Astrocyte (in vitro differentiated cells and primary cell): ENCODE data around the gene LPAR3. TPM values are rescaled to one million over a fixed set of nuclear protein-coding genes. Genes with fewer than 3 reads are reported as not detected.

Experiments used
- DNase-seq: peaks from one replicate; pipeline ENCODE4 v3.0.0-alpha.2; 2010; ENCODE audit warnings: low read depth
- FAIRE-seq: peaks from 2 replicates; lab custom pipeline; 2011; peaks lifted over from hg19 to GRCh38; lab: Jason Lieb, UNC
- H2AFZ ChIP-seq: 2 replicates; pipeline ENCODE4 v1.6.0; 2012; ENCODE audit warnings: low read depth, low read length, inconsistent platforms
- H3K27ac ChIP-seq: 2 replicates; pipeline ENCODE4 v1.5.1; 2011; ENCODE audit warnings: low read depth, low read length, inconsistent platforms
- H3K27me3 ChIP-seq: 2 replicates; pipeline ENCODE4 v1.6.0; 2011; ENCODE audit warnings: low read length, inconsistent platforms; ENCODE audit not compliant: insufficient read depth
- H3K36me3 ChIP-seq: 2 replicates; pipeline ENCODE4 v1.5.1; 2011; ENCODE audit warnings: low read length, inconsistent platforms; ENCODE audit not compliant: insufficient read depth
- H3K4me1 ChIP-seq: 2 replicates; pipeline ENCODE4 v1.5.1; 2011; ENCODE audit warnings: low read length, inconsistent platforms; ENCODE audit not compliant: insufficient read depth
- H3K4me2 ChIP-seq: 2 replicates; pipeline ENCODE4 v1.6.0; 2012; ENCODE audit warnings: low read length, inconsistent platforms
- H3K4me3 ChIP-seq: 2 replicates; pipeline ENCODE4 v1.5.1; 2011; ENCODE audit warnings: low read depth, mild to moderate bottlenecking, low read length, inconsistent platforms; ENCODE audit not compliant: insufficient read depth
- H3K79me2 ChIP-seq: 2 replicates; pipeline ENCODE4 v1.6.0; 2012; ENCODE audit warnings: mild to moderate bottlenecking, low read length, inconsistent platforms; ENCODE audit not compliant: insufficient read depth
- H3K9ac ChIP-seq: 2 replicates; pipeline ENCODE4 v1.6.0; 2012; ENCODE audit warnings: mild to moderate bottlenecking, low read length, inconsistent platforms
- H3K9me3 ChIP-seq: 2 replicates; pipeline ENCODE4 v1.5.1; 2012; ENCODE audit warnings: low read depth, mild to moderate bottlenecking, low read length, inconsistent platforms; ENCODE audit not compliant: insufficient read depth
- H4K20me1 ChIP-seq: 2 replicates; pipeline ENCODE4 v1.6.0; 2012; ENCODE audit warnings: low read length, inconsistent platforms; ENCODE audit not compliant: insufficient read depth
- H3K27ac Mint-ChIP-seq: one replicate; pipeline ENCODE4 v1.8.0; 2021; ENCODE audit warnings: mild to moderate bottlenecking, mixed read lengths; ENCODE audit not compliant: unreplicated experiment
- H3K27me3 Mint-ChIP-seq: one replicate; pipeline ENCODE4 v1.8.0; 2021; ENCODE audit warnings: low read depth, mixed read lengths; ENCODE audit not compliant: unreplicated experiment
- H3K36me3 Mint-ChIP-seq: one replicate; pipeline ENCODE4 v1.8.0; 2021; ENCODE audit warnings: low read depth, mixed read lengths; ENCODE audit not compliant: unreplicated experiment
- H3K4me1 Mint-ChIP-seq: one replicate; pipeline ENCODE4 v1.8.0; 2021; ENCODE audit warnings: low read depth, mixed read lengths; ENCODE audit not compliant: unreplicated experiment
- H3K4me3 Mint-ChIP-seq: one replicate; pipeline ENCODE4 v1.8.0; 2021; ENCODE audit warnings: mild to moderate bottlenecking, moderate library complexity, mixed read lengths; ENCODE audit not compliant: unreplicated experiment
- H3K9me3 Mint-ChIP-seq: one replicate; pipeline ENCODE4 v1.8.0; 2021; ENCODE audit warnings: mild to moderate bottlenecking, mixed read lengths; ENCODE audit not compliant: unreplicated experiment
- EZH2 ChIP-seq: IDR thresholded peaks from 2 replicates; pipeline ENCODE4 v1.6.1; 2012; ENCODE audit warnings: mild to moderate bottlenecking, low read length, inconsistent platforms; ENCODE audit not compliant: insufficient read depth
- total RNA-seq: library from RNA; stranded (reverse); gene quantifications from 2 replicates; pipeline ENCODE4 v1.2.1, GENCODE V29; 2021
- TF ChIP-seq, protein P1 (sequence below): IDR thresholded peaks from 2 replicates; pipeline ENCODE4 v1.5.1; 2011; ENCODE audit warnings: low read depth, mild to moderate bottlenecking, inconsistent platforms, low read length, moderate library complexity; ENCODE audit not compliant: insufficient read depth

Gene LPAR3
- total RNA-seq, 1 donor from 2014 or later, result 0.70 TPM

DNA sequence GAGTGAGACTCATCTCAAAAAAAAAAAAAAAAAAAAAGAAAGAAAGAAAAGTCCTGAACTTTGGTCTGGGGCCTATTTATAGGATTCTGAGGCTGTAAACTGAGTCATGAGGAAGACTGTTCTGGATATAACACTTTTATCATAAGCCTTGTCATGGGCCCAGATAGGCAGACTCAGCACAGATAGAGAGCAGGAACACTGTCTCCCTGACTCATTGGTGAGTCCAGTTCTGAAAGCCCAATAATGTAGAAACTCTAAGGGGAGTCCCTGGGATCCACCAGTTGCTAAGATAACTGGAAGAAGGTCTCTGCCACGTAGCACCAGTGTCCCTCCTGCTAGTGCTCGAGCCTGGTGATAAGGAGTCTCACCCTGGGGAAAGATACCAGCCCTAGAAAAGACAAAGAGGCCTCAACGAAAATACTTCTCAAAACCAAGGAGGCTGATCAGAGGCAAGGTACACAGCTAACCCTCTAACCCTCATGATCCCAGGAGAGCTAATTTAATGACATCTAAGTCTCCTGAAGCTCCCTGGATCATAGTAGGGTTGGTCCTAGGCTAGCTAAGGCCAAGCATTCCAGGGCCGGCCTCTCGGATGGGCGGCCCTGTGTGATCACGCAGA, 43.5 kb downstream of the LPAR3 start:
- TF ChIP-seq, protein P1, sequence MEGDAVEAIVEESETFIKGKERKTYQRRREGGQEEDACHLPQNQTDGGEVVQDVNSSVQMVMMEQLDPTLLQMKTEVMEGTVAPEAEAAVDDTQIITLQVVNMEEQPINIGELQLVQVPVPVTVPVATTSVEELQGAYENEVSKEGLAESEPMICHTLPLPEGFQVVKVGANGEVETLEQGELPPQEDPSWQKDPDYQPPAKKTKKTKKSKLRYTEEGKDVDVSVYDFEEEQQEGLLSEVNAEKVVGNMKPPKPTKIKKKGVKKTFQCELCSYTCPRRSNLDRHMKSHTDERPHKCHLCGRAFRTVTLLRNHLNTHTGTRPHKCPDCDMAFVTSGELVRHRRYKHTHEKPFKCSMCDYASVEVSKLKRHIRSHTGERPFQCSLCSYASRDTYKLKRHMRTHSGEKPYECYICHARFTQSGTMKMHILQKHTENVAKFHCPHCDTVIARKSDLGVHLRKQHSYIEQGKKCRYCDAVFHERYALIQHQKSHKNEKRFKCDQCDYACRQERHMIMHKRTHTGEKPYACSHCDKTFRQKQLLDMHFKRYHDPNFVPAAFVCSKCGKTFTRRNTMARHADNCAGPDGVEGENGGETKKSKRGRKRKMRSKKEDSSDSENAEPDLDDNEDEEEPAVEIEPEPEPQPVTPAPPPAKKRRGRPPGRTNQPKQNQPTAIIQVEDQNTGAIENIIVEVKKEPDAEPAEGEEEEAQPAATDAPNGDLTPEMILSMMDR, result no peak
- no peak for TF ChIP-seq EZH2
- peaks cover 25% of the 10 kb centered on the region for H3K4me1 Mint-ChIP-seq
- H2AFZ ChIP-seq, result no peak overlapping the region
- no peaks in the 10 kb centered on the region for H3K9me3 ChIP-seq
- H3K27me3 Mint-ChIP-seq, result no peaks in the 10 kb centered on the region
- H3K27ac ChIP-seq, result no peak overlapping the region
- no peaks in the 10 kb centered on the region for H3K79me2 ChIP-seq
- H3K9ac ChIP-seq, result no peak overlapping the region
- no peak overlapping the region for H3K4me3 ChIP-seq
- FAIRE-seq (no peak), DNase-seq (no peak)
- H3K36me3 ChIP-seq, result no peaks in the 10 kb centered on the region
- H3K4me2 ChIP-seq, result no peak overlapping the region
- H3K4me1 ChIP-seq, result peaks cover 21% of the 10 kb centered on the region
- no peaks in the 10 kb centered on the region for H3K27me3 ChIP-seq
- peaks cover 12% of the 10 kb centered on the region for H3K9me3 Mint-ChIP-seq
- no peaks in the 10 kb centered on the region for H3K36me3 Mint-ChIP-seq
- H4K20me1 ChIP-seq, result no peaks in the 10 kb centered on the region
- no peak overlapping the region for H3K4me3 Mint-ChIP-seq
- peak overlapping the region; percentile 81 for H3K27ac Mint-ChIP-seq

DNA sequence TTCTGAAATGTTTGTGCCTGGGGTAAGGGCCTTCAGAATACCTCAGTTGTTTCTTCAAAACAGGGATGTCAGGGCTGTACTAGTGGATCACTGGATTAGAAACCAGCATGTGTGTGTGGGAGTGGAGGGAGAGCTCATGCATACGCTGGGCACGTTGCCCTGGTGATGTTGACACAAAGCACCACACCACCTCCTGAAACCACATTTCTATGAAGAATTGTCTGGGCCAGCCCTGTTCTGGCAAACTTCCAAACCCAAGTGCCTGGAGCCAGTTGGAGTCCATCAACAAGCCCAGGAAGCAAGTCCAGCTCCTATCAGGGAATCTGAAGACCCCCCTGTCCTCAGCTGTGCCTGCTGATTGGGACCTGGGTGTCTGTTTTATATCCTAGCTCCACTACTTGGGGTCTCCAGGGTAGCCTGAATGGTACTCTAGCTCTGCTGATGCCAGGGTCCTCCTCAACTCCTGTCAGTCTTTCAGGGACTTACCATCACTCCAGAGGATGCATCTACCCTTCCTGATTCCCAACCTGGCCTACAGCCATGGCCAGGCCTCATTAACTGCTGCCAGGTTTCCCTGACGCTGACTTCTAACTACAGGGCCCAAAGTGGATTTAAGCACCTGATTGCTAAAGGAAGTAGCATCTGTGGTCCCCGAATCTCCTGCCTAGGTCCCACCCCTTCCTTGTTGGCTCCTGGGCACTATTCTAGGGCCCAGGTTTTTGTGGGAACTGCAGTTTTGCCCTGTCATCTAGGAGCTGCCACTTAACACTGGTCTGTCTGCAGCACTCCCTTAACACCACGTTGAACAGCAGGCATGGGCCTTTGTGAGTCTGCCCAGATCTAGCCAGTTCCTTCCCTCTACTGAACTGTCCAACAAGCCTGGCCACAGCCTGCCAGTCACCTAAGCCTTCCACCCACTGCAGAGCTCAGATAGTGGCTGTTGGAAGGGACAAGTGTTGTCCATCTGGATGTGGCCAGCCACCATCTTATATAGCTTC, 45.5 kb downstream of the LPAR3 start:
- peak; percentile 91 for FAIRE-seq
- no peaks in the 10 kb centered on the region for H3K27me3 Mint-ChIP-seq
- peaks cover 2% of the 10 kb centered on the region for H3K9me3 Mint-ChIP-seq
- no peaks in the 10 kb centered on the region for H3K36me3 ChIP-seq
- H3K79me2 ChIP-seq, result no peaks in the 10 kb centered on the region
- H3K27me3 ChIP-seq, result no peaks in the 10 kb centered on the region
- H3K4me1 ChIP-seq, result peaks cover 15% of the 10 kb centered on the region
- H3K27ac Mint-ChIP-seq, result peak overlapping the region; percentile 87
- no peaks in the 10 kb centered on the region for H3K9me3 ChIP-seq
- H3K4me1 Mint-ChIP-seq, result peaks cover 21% of the 10 kb centered on the region
- H3K4me3 ChIP-seq, result no peak overlapping the region
- no peaks in the 10 kb centered on the region for H3K36me3 Mint-ChIP-seq
- TF ChIP-seq EZH2, result no peak
- TF ChIP-seq, protein P1, result no peak
- peak; percentile 98 for DNase-seq
- peak overlapping the region; percentile 7 for H3K4me3 Mint-ChIP-seq
- no peaks in the 10 kb centered on the region for H4K20me1 ChIP-seq
- H3K9ac ChIP-seq, result no peak overlapping the region
- no peak overlapping the region for H2AFZ ChIP-seq
- H3K27ac ChIP-seq, result peak overlapping the region; percentile 45
- peak overlapping the region; percentile 51 for H3K4me2 ChIP-seq
